ENCODE data around the gene SLC6A9.

GRCh38 chr1:43990271-43991199 is 40.7 kb downstream of the SLC6A9 start:
- TF ChIP-seq CTCF (IDR thresholded peaks at IDR 0.05; ENCODE audit: insufficient read depth, low read length, poor library complexity, severe bottlenecking) = peak; percentile 59
- TF ChIP-seq EZH2phosphoT487 (conservative IDR thresholded peaks at IDR 0.05; ENCODE audit: low read length) = no peak

Measured in SU-DHL-6 (cell line).